SHP77 (cell line): ENCODE measurements around the gene KIAA1191.
"Not testable (repeated sequence)": the region's sequence is repeated elsewhere in the genome, so short reads cannot be mapped to it uniquely, and the experiment has no call there.

Source experiments
- DNase-seq, 2 experiments: peaks; one replicate each; lab custom pipeline; 2025; lab: John Stamatoyannopoulos, UW

Gene KIAA1191, protein sequence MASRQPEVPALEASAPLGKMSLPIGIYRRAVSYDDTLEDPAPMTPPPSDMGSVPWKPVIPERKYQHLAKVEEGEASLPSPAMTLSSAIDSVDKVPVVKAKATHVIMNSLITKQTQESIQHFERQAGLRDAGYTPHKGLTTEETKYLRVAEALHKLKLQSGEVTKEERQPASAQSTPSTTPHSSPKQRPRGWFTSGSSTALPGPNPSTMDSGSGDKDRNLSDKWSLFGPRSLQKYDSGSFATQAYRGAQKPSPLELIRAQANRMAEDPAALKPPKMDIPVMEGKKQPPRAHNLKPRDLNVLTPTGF

DNA sequence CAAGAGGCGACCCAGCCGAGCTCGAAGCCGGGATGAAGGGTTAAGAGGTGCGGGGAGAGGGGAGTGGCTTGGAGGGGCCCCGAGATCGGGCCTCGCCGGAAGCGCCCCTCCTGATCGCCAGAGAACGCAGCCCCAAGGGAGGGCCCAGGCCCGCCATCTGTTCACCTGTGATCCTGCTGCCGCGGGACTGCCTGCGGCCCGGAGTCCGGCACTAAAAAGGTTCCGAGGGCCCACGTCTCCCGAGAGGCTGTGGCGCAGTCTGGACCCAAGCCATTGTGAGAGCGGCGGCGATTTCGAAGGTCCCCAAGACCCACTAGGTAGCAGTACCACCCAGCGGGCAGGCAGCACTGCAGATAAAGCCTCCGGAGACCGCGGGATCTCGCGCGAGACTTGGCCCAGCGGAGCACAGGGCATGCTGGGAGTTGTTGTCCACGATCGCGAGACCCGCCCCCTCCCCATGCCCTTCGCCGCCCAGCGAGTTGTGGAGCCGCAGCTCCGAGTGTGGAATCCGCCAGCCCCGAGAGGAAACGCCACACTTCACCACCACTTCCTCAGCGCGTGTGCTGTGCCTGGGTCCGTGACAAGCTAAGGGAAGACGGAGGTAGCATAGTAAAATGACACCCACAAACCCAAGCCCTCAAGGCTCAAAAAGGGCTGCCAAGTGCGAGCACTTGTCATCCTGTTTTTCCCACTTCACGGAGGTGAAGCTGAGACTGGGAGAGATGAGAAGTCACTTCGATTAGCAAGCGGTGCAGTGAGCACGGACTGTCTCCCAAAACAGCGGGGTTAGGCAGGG lies at the start of gene KIAA1191:
TSS of gene KIAA1191 (minus strand) at position 328 of the 796 bp plus-strand sequence. CDS start 2,256 bp downstream, outside the sequence.
- peak; percentile 85 to 91 for DNase-seq

DNA sequence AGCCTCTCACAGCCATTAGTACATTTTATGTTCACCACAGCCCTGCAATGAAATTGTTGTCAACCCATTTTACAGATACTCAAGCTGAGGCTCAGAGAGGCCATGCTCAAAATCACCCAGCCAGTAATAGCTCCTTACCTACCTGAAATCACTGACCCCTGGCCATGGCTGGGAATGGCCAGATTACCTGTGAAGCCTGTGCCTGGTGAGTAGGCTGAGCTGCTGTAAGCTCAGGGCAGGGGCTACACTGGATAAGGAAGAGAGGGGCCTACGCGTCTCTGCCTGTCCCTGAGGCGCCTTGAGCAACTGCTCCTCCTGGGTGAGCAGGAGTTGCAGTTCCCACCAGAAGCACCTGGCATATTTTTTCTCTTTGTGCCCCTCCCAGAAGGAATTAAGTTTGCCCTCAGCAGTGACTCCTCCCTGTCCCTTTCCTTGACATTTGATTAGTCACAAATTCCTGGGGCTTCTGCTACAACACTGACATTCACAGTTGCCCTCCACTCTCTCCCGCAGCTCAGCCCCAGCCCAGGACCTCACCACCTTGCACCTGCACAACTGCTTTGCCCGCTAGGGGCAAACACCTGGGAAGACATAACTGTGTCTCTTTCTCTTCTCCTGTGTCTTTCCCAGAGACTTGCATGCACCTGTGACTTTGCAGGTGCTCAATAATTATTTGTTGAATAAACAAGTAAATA lies 49.1 kb upstream of the KIAA1191 start:
- no peak for DNase-seq

DNA sequence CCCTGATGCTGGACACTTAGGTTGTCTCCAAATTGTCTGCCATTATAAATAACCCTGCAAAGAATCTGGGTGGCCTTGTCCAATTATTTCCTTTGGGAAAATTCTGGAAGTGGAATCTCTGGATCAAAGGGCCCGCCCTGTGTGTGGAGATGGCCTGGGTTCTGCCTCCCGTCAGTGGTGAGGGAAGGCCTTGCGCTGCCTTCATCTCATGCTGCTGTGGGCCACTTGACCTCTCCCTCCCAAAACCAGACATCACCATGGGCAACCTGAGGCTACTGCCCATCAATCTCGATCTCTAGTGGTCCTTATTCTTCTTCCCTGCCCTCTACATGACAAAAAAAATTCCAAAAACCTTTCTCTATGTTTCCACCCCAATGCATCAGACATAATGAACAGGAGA lies 48.2 kb upstream of the KIAA1191 start:
- DNase-seq = no peak

DNA sequence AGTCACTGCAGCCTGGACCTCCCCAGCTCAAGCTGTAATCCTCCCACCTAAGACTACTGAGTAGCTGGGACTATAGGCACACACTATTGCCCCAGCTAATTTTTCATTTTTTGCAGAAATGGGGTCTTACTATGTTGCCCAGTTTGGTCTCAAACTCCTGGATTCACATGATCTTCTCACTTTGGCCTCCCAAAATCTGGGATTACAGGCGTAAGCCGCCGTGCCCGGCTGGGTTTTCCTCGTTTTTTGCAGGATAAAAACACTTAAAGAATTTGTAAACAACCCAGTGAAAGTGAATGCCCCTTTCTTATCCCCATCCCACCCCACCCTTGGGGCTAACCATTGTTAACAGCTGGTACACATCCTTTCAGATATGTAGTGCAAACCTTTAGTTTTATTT lies 47.0 kb upstream of the KIAA1191 start:
- no peak for DNase-seq

DNA sequence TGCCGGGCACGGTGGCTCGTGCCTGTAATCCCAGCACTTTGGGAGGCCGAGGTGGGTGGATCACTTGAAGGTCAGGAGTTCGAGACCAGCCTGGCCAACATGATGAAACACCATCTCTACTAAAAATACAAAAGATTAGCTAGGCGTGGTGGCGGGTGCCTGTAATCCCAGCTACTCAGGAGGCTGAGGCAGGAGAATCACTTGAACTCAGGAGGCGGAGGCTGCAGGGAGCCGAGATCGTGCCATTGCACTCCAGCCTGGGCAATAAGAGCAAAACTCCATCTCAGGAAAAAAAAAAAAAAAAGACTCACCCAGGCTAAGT lies 46.6 kb upstream of the KIAA1191 start:
- not testable (repeated sequence) for DNase-seq

DNA sequence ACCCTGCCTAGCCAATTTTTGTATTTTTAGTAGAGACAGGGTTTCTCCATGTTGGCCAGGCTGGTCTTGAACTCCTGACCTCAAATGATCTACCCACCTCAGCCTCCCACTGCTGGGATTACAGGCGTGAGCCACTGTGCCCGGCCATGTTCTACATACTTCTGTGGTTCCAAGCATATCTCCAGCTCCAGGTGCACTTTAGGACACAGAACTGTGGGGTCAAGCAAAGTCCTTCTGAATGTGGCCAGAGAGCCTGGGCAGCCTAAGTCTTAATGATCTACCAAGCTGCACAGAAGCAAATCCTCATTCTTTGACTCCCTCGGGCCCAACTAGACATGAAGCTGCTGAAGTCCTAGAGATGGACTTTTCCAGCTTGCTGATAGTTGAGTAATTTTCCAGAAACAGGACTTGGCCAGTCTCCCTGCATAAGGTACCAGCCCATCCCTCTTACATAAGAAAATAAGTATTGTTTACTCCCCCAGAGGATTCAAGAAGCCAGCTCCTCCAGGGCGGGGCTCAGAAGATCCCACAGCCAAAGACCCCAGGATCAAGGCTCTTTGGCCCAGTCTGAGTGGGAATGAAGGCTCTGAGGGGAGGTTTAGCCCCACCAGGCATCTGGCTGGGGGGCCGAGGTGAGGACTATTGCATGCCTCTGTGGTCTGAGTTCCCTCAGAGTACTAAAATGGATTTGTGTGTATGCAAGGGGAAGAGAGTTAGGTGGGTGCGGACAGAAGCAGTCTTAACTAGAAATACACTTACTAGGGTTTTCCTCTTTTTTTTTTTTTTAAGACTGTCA lies 46.1 kb upstream of the KIAA1191 start:
- no peak for DNase-seq

DNA sequence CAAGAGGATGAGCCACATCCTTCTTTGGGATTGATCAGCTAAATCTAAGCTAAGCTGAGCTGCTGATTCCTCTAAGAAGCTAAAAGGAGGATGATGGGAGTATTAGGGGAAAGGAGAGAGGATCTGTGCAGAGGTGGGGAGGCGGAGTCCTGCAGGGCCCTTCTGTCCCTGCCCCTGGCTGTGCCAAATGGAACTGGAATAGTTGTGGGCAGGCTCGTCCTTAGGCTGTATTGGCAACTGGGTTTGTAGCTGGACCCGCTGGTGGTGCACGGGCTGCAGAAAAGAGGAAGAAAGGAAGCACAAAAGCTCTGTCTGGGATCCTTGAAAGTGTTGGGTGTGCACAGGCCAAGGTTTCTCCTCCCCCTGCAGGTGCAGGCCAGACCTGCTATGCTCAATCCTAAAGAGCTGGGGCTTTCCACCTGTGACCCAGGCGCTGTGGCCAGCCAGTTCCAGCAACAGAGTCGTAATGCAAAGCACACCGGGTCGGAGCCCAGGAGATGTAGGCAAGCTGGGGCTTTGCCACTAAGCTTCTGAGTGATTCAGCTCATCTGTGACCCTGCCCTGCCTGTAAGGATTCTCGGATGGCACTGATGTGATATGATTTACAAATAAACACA lies 45.0 kb upstream of the KIAA1191 start:
- DNase-seq = no peak

DNA sequence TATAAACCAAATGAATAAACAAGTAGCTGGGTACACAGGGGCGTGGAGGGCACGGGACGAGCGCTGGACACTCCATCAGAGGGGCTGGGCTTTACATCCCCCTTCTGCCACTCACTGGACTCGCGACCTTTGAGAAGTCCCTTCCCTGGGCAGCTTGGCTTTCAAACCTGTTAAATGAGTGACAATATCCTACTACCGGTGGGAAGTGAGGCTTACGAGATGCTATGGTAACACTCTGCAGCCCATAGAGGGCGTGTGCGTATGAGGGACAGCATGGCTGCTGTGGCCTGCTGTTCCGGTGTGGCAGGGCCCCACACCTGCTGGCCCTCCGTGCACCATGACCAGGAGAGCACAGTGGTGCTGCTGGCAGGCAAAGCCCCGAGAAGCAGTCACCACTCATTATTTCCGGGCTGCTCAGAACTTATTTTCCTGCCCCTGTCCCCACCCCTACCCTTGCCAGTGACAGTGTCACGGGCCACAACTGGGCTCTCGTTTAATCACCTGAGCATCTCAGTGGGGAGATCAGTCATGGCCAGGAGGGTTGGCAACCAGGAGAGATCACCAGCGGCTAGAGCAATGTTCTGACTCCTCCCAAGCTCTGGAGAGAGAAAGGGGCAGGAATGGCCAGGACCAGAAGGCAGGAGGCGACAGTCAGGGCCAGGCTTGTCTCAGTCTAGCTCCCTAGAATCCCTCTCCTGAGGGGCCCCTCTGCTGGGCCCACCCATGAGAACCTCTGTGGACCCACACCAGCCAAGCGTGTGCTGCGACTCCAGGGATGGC lies 44.3 kb upstream of the KIAA1191 start:
- DNase-seq = peak in 1 of 2 experiments; percentile 14

DNA sequence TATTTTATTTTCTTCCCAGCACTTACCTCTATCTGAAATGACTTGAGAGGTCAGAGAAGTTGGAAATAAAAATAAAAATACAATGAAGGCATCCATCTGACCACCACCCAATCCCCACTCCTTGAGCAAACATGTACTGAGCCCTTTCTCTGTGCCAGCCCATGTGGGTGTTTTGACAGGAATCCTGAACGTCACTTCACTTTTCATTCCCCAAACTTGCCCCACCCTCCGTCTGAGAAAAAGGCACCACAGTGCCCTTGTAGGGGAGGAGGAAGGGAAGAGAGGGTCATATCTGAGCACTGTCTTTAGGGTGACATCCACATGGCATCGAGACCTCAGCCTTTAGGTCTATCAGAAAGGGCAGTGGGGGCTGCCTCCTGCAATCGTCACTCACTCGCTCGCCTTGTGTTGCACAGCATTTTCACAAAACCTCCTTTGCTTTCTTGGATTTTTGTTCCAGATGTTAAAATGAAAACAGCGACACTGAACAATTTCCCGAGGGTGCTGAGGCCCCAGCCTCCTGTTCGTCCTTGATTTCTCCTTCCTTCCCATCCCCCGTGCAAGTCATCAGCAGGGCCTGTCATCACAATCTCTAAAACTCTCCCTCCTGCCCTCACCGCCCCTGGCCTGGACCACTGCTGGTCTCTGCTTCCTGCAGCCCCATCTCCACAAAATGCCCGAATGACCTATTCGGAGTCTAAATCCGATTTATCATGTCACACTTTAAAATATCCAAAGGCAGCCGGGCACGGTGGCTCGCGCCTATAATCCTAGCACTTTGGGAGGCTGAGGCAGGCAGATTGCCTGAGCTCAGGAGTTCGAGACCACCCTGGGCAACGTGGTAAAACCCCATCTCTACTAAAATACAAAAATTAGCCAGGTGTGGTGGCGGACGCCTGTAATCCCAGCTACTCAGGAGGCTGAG lies 40.0 kb upstream of the KIAA1191 start:
- no peak for DNase-seq

DNA sequence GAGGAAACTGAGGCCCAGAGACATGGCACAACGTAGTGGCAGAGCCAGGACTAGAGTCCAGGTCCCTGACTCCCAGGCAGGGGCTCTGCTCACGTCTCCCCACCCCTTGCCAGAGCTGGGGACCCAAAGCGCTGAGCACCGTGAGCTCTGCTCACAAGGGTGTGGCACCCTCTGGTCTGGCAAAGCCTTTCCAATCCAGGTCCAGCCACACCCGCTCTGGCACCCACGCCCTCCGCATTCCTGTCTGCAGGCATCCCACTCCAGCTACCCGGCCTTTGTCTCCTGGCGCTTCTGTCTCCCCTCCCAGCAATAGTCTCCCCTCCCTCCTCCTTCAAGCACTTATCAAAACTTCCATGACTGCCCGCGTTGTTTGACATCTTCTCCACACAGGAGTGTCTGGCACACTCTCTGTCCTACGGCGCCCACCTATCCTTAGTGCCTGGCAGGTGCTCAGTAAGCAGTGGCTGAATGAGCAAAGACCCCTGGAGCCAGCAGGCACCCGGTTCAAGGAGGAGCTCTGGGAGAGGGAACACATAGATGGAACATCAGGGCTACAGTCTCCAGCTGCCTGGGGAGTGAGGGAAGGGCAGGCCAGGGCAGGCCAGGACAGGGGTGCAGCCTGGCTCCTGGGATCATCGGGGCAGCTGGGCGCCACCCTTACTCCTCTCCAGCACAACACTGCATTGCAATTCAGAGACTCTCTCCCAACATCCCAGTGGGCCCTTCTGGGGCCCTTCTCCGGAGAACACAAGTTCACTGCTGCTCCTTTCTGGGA lies 39.0 kb upstream of the KIAA1191 start:
- no peak for DNase-seq

DNA sequence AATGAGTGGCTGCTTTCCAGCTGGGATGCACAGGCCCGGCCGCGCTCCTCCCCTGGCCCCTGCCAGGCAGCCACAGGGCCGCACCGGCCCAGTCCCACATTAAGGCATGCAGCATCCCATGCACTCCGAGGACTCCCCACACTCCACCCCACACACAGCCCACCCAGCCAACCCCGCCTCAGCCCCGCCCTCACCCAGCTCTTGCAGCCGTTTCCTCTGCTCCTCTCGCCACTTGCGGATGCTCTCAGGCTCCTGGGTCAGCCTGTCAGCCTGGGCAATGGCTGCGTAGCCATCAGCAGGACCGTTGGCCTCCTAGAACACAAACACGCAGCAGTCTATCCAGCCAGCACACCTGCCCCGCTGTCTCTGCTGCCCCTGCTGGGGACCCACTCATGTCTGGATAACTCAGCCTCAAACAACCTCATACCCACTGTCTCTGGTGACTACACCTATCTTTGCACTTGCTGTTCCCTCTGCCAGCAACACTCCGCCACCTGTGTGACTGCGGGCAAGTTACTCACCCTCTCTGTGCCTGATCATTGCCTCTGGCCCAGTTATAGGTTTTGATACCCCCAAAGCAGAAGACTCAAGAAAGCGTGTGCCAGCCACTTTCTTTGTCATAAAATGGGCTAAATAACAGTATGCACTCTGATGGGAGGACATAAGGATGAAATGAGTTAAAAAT lies 36.3 kb upstream of the KIAA1191 start:
- no peak for DNase-seq

DNA sequence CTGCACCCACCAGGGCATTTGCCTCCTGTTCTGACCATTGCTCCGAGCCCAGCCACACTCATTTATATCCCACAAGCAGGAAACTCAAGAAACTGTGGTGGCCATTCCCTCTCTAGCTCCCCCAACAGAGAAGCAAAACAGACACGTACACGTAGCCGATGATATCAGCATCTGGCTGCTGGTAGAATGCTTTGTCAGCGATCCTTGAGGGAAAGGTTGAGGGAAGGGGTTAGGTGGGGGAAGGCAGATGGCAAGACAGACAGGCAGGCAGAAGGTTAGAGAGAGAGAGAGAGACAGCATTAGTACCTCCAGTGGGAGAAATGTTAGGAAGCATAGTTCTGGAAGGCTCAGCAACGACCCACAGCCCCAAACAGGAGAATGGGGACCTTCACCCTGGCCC lies 34.8 kb upstream of the KIAA1191 start:
- no peak for DNase-seq

DNA sequence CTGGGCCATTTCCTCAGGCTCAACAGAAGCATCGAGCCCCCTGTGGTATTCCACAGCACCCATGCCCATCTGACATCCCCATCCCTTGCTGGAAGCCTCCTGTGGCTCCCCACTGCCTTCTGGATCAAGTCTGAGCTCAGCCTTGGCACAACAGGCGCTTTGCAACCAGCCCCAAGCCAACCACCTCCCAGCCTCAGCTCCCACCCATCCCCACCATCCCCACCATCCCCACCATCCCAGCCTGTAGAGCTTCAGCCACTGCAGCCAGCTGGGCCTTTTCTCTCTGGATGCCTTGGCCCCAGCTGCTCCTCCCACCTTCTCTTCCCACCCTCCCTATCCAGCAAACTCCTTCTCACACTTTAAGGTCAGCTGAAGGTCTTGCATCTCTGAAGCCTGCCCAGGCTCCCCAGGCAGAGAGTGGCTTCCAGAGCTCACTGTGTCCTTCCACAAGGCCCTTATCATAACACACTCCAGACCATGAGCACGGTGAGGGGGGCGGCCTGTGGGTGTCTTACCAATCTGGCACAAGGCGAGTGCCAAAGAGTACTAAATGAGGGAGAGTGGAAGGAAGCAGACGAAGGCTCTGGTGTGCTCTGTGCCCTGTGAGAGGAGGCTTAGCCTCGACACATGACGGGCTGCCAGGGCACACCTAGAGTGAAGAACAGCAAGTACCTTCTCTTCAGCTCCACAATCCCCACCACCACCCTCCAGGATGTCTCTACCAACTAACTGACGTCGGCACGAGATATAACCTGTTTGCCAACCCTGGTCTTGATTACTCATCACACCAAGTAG lies 33.5 kb upstream of the KIAA1191 start:
- no peak for DNase-seq

DNA sequence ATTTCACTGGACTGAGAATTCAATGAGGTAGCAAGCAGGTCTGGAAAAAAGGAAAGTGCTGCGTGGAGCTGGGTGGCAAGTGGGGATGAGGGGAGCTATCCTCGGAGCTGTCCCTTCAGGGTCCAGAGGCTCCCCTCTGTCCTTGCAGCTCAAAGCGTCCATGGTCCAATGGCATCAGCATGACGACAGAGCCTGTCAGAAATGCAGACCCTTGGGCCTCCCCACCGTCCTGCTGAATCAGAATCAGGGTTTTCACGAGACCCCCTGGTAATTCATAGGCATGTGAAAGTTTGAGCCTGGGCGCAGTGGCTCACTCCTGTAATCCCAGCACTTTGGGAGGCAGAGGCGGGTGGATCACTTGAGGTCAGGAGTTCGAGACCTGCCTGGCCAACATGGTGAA lies 32.5 kb upstream of the KIAA1191 start:
- DNase-seq = no peak

DNA sequence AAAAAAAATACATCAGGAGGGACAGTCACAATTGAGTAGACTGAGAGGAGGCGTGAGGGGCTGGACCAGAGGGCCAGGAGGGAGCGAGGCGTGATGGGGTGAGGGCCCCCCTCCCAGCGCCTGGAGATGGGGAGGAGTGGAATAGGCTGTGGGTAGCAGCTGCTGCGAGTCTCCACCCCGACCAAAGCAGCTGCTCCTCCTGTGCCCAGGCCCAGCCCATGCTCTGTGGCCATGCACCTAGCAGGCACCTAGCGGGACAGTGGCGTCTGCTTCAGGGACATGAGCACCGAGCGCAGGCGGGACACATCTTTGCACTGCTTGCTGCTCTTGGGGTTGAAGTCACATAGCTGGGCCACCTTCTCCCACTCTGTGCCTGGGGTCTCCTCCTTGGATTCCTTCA lies 31.0 kb upstream of the KIAA1191 start:
- no peak for DNase-seq

DNA sequence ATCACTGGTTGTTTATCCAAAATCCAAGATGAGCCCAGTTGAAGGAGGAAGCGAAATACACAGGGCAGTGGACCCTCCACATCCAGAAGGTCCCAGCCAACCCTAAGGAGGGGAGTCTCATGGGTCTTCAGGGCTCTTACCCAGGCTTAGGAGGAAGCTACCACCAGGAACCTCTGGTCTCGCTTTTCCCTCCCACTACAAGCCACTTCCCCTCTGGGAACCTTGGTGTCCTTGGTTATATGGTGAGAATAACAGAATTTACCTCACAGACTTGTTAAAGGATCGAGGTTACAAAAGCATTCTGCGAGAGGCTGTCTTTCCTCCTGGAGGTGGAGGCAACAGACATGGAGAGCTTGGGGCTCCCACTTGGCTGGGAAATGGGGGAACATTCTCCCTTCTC lies 30.4 kb upstream of the KIAA1191 start:
- no peak for DNase-seq

DNA sequence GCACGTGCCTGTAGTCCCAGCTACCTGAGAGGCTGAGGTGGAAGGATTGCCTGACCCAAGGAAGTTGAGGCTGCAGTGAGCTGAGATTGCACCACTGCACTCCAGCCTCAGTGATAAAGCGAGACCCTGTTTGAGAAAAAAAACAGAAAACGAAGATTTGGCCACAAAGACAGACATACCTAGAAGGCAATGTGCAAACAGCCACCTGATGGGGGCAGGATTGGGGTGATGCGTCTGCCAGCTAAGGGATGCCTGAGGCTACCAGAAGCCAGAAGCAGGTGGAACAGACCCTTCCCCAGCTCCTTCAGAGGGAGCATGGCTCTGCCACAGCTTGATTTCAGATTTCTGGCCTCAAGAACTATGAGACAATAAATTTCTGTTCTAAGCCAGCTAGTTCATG lies 29.9 kb upstream of the KIAA1191 start:
- no peak for DNase-seq
